Gastrocnemius medialis (tissue), 4 donors: ENCODE measurements around the gene GPR101. TPM values are rescaled to one million over a fixed set of nuclear protein-coding genes. Genes with fewer than 3 reads are reported as not detected.

Experiments used
- ATAC-seq, 2 donors: fragments of 150-250 bp; one replicate each; pipeline ENCODE4 v1.9.1; 2016
- DNase-seq, 2 donors: peaks; one replicate each; pipeline ENCODE4 v3.0.0-alpha.2; 2019
- H3K27ac ChIP-seq, 4 donors: fragments of 200-600 bp; sonication (generic); 1 replicate in 1 of 4; 2 replicates in 3 of 4; pipeline ENCODE4 v1.5.1; 2016 to 2018; ENCODE audit warnings: mild to moderate bottlenecking in 2 of 4, moderate library complexity in 1 of 4
- H3K27me3 ChIP-seq, 3 donors: fragments of 200-600 bp; sonication (generic) in 2 of 3; 1 replicate in 1 of 3; 2 replicates in 2 of 3; pipeline versions ENCODE4 v1.5.1 to v1.6.0; 2016 to 2019; ENCODE audit warnings: mild to moderate bottlenecking in 1 of 3, moderate library complexity in 1 of 3
- H3K36me3 ChIP-seq, 2 donors: fragments of 200-600 bp; sonication (generic) in 1 of 2; one replicate each; pipeline ENCODE4 v1.5.1; 2017 to 2018
- H3K4me1 ChIP-seq, 2 donors: fragments of 200-600 bp; sonication (generic) in 1 of 2; one replicate each; pipeline ENCODE4 v1.5.1; 2016 to 2017; ENCODE audit warnings: mild to moderate bottlenecking in 2 of 2
- H3K4me3 ChIP-seq, 4 donors: fragments of 200-600 bp; sonication (generic) in 3 of 4; 1 replicate in 1 of 4; 2 replicates in 3 of 4; pipeline ENCODE4 v1.5.1; 2016 to 2019; ENCODE audit warnings: mild to moderate bottlenecking in 2 of 4
- H3K9me3 ChIP-seq, 3 donors: fragments of 200-600 bp; sonication (generic) in 2 of 3; 1 replicate in 1 of 3; 2 replicates in 2 of 3; pipeline ENCODE4 v1.5.1; 2016 to 2019
- CTCF ChIP-seq, 5 experiments: fragments of 450-650 bp in 3 of 5; fragments of 200-600 bp in 2 of 5; sonication (generic) in 2 of 5; IDR thresholded peaks in 4 of 5; conservative IDR thresholded peaks in 1 of 5; 1 replicate in 4 of 5; 2 replicates in 1 of 5; pipeline ENCODE4 v1.5.1; 2016 to 2019; ENCODE audit warnings: antibody characterized with exemption in 5 of 5, mild to moderate bottlenecking in 3 of 5, moderate library complexity in 3 of 5
- POLR2A ChIP-seq, 2 donors: fragments of 450-650 bp; IDR thresholded peaks; one replicate each; pipeline ENCODE4 v1.6.1; 2017; ENCODE audit warnings: antibody characterized with exemption in 2 of 2, mild to moderate bottlenecking in 2 of 2, moderate library complexity in 2 of 2
- in situ Hi-C, 4 donors: fragments of 200-750 bp; cut with MboI; loops; one replicate each; pipeline versions ENCODE4 v1.15.0 to v1.8.0; 2017; ENCODE audit warnings: low sequenced_read_pairs in 4 of 4
- intact Hi-C: fragments of 100-400 bp; cut with DNase I; formaldehyde crosslinking; loops from one replicate; pipeline ENCODE4 v1.15.1; 2023; ENCODE audit warnings: low total_unique reads
- total RNA-seq, 4 donors: library from RNA; depleted of rRNA; stranded (reverse); fragments of >200 nt; gene quantifications; one replicate each; pipeline versions ENCODE4 v1.1.0 to v1.2.3, GENCODE V29; 2016

Gene GPR101
- total RNA-seq, 4 donors from 2014 or later, result not detected

GRCh38 chrX:136999024-136999423 lies 34.8 kb downstream of the GPR101 start:
- no peak for ATAC-seq
- TF ChIP-seq POLR2A (IDR thresholded peaks at IDR 0.05) (no peak), CTCF (IDR thresholded peaks at IDR 0.05 in 4 of 5, conservative IDR thresholded peaks at IDR 0.05 in 1 of 5) (no peak)
- in situ Hi-C loops, result no loop called here

More at GRCh38 chrX:136999024-136999423, 34.8 kb downstream of the GPR101 start:
- Histone ChIP-seq H3K36me3 (no peaks in the 10 kb centered on the region), H3K27me3 (no peaks in the 10 kb centered on the region), H3K4me3 (no peak overlapping the region), H3K4me1 (no peaks in the 10 kb centered on the region), H3K27ac (no peak overlapping the region), H3K9me3 (no peaks in the 10 kb centered on the region)
- no peak for DNase-seq
- intact Hi-C loops, result no loop called here

Other genes with a start within 250 kb of the GPR101 start
- gene RBMX, start 153.3 kb downstream of the GPR101 start, total RNA-seq, result 100 to 1,000 TPM; 113 to 339 (median 248) TPM